Epithelial cell of proximal tubule (primary cell): ENCODE results near the gene GJD2. TPM values are rescaled to one million over a fixed set of nuclear protein-coding genes. Genes with fewer than 3 reads are reported as not detected.

Experiments
- DNase-seq: peaks from one replicate; pipeline ENCODE4 v3.0.0-alpha.2; 2011; ENCODE audit warnings: low read depth
- H3K4me3 ChIP-seq: 2 replicates; pipeline ENCODE4 v1.5.1; 2011; ENCODE audit warnings: low read depth, mild to moderate bottlenecking, low read length
- total RNA-seq: library from RNA; depleted of rRNA; stranded (reverse); fragments of >200 nt; gene quantifications from 2 replicates; pipeline ENCODE4 v1.2.3, GENCODE V29; 2015
- TF ChIP-seq, protein P1 (sequence below): conservative IDR thresholded peaks from 2 replicates; pipeline ENCODE4 v1.5.1; 2012; ENCODE audit warnings: low read depth, mild to moderate bottlenecking, low read length

The GJD2 gene
- total RNA-seq, 1 donor from 2014 or later, result not detected

DNA sequence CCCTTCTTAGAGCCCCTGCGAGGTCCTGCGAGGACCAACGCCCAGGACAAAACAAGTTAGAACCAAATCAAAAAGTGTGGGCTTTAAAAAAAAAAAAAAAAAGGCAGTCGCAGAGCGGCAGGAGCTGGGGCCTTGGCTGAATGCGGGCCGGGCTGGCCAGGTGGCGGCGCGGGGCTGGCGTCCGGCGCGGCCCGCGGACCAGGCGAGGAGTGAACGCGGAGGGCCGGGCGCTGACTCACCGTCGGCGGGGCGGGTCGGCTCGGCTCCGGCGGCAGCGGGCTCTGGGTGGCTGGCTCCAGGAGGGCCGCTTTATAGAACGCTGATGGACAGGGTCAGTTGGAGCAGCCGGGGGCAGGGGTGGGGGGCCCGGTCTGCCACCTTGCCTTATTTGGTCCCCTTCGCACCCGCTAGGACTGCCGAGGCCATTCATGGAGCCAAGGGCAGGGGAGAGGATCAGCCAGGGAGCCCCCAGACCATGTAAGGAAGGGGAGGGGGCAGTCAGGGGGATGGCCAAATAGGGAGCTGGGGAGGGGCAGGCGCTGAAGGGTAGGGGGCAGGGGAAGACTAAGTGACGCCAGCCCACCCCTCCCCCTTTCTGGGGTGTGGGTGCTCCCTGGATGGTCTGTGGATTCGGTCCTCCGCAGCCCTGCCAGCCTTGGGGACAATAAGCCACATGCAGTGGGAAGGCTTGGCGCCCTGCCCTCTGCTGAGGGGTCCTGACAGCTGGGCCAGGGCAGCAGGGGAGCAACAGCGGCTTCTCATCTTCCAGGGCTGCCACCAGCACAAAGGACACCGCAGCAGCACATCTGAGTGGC lies 40.7 kb upstream of the GJD2 start, which contains the start of gene ACTC1:
ACTC1 (minus strand) TSS at position 283 of the 815 bp plus-strand sequence. CDS start 741 bp downstream, outside the sequence.
- TF ChIP-seq, protein P1, sequence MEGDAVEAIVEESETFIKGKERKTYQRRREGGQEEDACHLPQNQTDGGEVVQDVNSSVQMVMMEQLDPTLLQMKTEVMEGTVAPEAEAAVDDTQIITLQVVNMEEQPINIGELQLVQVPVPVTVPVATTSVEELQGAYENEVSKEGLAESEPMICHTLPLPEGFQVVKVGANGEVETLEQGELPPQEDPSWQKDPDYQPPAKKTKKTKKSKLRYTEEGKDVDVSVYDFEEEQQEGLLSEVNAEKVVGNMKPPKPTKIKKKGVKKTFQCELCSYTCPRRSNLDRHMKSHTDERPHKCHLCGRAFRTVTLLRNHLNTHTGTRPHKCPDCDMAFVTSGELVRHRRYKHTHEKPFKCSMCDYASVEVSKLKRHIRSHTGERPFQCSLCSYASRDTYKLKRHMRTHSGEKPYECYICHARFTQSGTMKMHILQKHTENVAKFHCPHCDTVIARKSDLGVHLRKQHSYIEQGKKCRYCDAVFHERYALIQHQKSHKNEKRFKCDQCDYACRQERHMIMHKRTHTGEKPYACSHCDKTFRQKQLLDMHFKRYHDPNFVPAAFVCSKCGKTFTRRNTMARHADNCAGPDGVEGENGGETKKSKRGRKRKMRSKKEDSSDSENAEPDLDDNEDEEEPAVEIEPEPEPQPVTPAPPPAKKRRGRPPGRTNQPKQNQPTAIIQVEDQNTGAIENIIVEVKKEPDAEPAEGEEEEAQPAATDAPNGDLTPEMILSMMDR, result no peak
- H3K4me3 ChIP-seq, result no peak within 1 kb of the TSS
- DNase-seq, result no peak

DNA sequence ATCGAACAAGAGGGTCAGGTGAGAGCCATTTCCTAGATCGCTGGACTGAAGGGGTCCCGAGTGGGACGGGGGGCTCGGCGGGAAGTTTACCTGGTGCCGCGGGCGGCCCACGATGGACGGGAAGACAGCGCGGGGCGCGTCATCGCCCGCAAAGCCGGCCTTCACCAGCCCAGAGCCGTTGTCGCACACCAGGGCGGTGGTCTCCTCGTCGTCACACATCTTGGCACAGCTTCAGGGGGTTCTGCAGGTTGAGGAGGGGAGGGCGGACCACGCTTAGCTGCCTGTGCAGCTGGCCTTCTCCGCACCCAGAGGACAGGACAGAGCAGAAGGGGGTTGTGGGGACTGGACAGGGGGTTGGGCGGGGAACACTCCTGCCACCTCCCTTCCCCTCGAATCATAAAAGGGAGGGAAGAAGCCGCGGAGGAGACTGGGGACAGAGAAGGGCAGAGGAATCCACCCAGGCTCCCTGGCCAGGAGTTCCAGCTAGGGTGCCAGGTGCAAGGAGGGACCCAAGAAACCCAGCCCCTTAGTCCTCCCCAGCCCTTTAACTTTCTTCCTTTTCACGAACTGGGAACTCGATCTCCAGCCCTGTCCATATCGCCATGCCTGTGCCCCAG lies 39.9 kb upstream of the GJD2 start:
- TF ChIP-seq, protein P1, result no peak
- H3K4me3 ChIP-seq, result no peak overlapping the region
- no peak for DNase-seq

DNA sequence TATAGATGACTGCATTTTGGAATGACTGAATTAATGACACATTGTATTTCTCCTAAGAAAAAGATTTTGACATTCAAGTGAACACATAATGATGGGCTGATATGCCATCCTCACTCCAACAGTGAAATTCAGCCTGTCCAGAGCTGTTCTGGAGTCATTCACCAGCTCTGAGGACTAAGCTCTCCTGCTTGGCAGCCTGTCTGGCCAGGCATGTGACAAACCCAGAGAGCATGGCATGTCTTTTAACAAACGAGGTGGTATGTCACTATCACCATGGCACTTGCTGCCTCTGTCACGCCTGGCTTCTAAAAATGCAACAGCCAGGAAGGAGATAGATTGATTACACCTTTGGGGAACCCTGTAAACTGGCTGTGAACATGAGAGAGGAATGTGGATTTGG lies 39.1 kb upstream of the GJD2 start:
- no peak for DNase-seq
- no peak overlapping the region for H3K4me3 ChIP-seq
- TF ChIP-seq, protein P1, result no peak

DNA sequence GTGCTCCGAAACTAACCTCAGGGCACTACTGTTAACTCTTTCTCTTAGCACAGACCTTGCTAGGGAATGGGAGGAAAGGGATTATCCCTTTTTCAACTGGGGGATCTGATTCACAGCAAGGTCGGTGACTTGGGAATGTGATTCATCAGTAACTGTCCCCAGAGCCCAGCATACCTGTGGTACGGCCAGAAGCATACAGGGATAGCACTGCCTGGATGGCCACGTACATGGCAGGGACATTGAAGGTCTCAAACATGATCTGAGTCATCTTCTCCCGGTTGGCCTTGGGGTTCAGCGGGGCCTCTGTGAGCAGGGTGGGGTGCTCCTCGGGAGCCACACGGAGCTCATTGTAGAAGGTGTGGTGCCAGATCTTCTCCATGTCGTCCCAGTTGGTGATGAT lies 38.3 kb upstream of the GJD2 start:
- no peak overlapping the region for H3K4me3 ChIP-seq
- no peak for DNase-seq
- TF ChIP-seq, protein P1, result no peak

DNA sequence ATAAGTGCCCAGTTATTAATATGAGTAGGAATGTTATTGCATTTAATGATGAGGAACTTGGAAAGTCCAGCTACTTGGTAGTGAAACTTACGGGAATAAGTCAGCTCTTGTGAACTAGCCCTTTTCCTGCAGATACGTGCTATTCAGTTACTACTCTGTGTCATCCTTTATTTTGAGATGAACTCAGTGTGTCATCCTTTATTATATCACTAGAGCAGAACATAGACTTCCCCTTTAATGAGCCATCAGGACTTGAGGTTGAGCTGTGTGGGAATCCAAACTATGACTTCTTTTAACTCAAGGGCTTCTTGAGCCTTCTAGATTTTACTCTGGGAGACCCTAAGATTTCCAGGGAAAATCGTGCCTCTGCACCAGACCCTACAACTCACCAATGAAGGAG lies 36.9 kb upstream of the GJD2 start:
- DNase-seq, result no peak
- H3K4me3 ChIP-seq, result no peak overlapping the region
- TF ChIP-seq, protein P1, result no peak

DNA sequence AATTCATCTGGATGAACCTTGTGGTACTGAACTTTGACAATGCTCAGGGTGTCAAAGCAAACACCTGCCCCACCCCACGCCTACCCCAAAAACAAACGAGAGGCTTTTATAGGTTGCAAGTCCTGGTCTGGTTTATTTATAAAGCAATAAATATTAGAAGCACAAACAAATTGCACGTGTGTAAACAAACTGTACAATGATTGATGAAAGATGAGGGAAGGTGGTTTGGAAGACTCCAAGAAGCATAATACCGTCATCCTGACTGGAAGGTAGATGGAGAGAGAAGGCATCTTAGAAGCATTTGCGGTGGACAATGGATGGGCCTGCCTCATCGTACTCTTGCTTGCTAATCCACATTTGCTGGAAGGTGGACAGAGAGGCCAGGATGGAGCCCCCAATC lies 35.3 kb upstream of the GJD2 start:
- TF ChIP-seq, protein P1, result no peak
- no peak for DNase-seq
- no peak overlapping the region for H3K4me3 ChIP-seq
